GM12878 (cell line): ENCODE measurements around the gene FAM120B. TPM values are rescaled to one million over a fixed set of nuclear protein-coding genes. Genes with fewer than 3 reads are reported as not detected.

ENCODE experiments used
- ATAC-seq: fragments of 200-7000 bp; cut with Tn5 transposase; 3 replicates; pipeline ENCODE4 v1.9.1; 2020; ENCODE audit warnings: mild to moderate bottlenecking, moderate library complexity
- BruUV-seq: library from RNA; stranded (reverse); fragments of 400-500 nt; replicated peaks from 2 replicates; lab custom pipeline; 2021; lab: Mats Ljungman, UMichigan
- CTCF ChIA-PET: fragments of 300-600 bp; sonication (Branson Sonifier 250); formaldehyde crosslinking; extraction: SDS; loops from one replicate; lab custom pipeline; 2021; ENCODE audit warnings: inconsistent platforms; lab: Yijun Ruan, JAX
- POLR2A ChIA-PET: fragments of 350-600 bp; formaldehyde crosslinking; extraction: SDS; loops from one replicate; lab custom pipeline; 2021; ENCODE audit warnings: inconsistent platforms; lab: Charles Lee
- RAD21 ChIA-PET: fragments of 300-600 bp; sonication (Branson Sonifier 250); formaldehyde crosslinking; loops from one replicate; lab custom pipeline; 2023; ENCODE audit warnings: antibody characterized with exemption; ENCODE audit not compliant: unreplicated experiment; lab: Charles Lee
- SMC1A ChIA-PET: fragments of 300-600 bp; sonication (Branson Sonifier 250); formaldehyde crosslinking; loops from one replicate; lab custom pipeline; 2023; ENCODE audit not compliant: unreplicated experiment, uncharacterized antibody; lab: Charles Lee
- DNase-seq: peaks from one replicate; pipeline ENCODE4 v3.0.0-alpha.2; 2011; ENCODE audit warnings: low read depth, low spot score
- FAIRE-seq: peaks from 3 replicates; lab custom pipeline; 2011; peaks lifted over from hg19 to GRCh38; lab: Jason Lieb, UNC
- H2AFZ ChIP-seq: 2 replicates; pipeline ENCODE4 v1.6.0; 2011; ENCODE audit warnings: low read depth, low read length, control low read depth; ENCODE audit not compliant: control insufficient read depth
- H3K27ac ChIP-seq: 2 replicates; pipeline ENCODE4 v1.5.1; 2011; ENCODE audit warnings: control low read depth; ENCODE audit not compliant: control insufficient read depth, insufficient read depth
- H3K27me3 ChIP-seq, 2 experiments: replicated peaks in 1 of 2; 2 replicates each; pipeline versions ENCODE4 v1.6.0 to v1.6.1; 2011; ENCODE audit warnings: low read length in 1 of 2; ENCODE audit not compliant: control insufficient read depth in 2 of 2, insufficient read depth in 2 of 2
- H3K36me3 ChIP-seq, 2 experiments: 2 replicates each; pipeline ENCODE4 v1.5.1; 2011; ENCODE audit warnings: low read length in 1 of 2; ENCODE audit not compliant: control insufficient read depth in 2 of 2, insufficient read depth in 2 of 2
- H3K4me1 ChIP-seq: 2 replicates; pipeline ENCODE4 v1.6.1; 2011; ENCODE audit warnings: mild to moderate bottlenecking, low read length, moderate library complexity, mixed read lengths; ENCODE audit not compliant: control insufficient read depth, insufficient read depth
- H3K4me2 ChIP-seq: 2 replicates; pipeline ENCODE4 v1.6.0; 2011; ENCODE audit warnings: control low read depth; ENCODE audit not compliant: control insufficient read depth, insufficient read depth
- H3K4me3 ChIP-seq: fragments of 200-600 bp; sonication (generic); 2 replicates; pipeline ENCODE4 v1.5.1; 2016
- H3K79me2 ChIP-seq: 2 replicates; pipeline ENCODE4 v1.6.0; 2011; ENCODE audit warnings: low read length; ENCODE audit not compliant: control insufficient read depth, insufficient read depth
- H3K9ac ChIP-seq: 2 replicates; pipeline ENCODE4 v1.8.0; 2011; ENCODE audit warnings: low read length, control low read depth, mixed read lengths; ENCODE audit not compliant: control insufficient read depth, insufficient read depth
- H3K9me3 ChIP-seq: replicated peaks from 3 replicates; pipeline ENCODE4 v1.5.1; 2011; ENCODE audit warnings: mild to moderate bottlenecking, low read length; ENCODE audit not compliant: control insufficient read depth, insufficient read depth
- H4K20me1 ChIP-seq: 2 replicates; pipeline ENCODE4 v1.6.0; 2011; ENCODE audit not compliant: control insufficient read depth, insufficient read depth
- E2F8 ChIP-seq: fragments of 450-650 bp; IDR thresholded peaks from 2 replicates; pipeline ENCODE4 v1.6.1; 2018; ENCODE audit warnings: mild to moderate bottlenecking, low read depth, moderate library complexity; ENCODE audit not compliant: partially characterized antibody
- E4F1 ChIP-seq: fragments of 450-650 bp; IDR thresholded peaks from 2 replicates; pipeline ENCODE4 v1.6.1; 2018; ENCODE audit warnings: borderline replicate concordance, mild to moderate bottlenecking; ENCODE audit not compliant: partially characterized antibody
- HSF1 ChIP-seq: fragments of 150-350 bp; IDR thresholded peaks from 2 replicates; pipeline ENCODE4 v1.6.1; 2014; ENCODE audit warnings: mild to moderate bottlenecking, low read depth, low read length
- PML ChIP-seq: IDR thresholded peaks from 2 replicates; pipeline ENCODE4 v1.6.1; 2012; ENCODE audit warnings: low read length, inconsistent platforms
- RBBP5 ChIP-seq: fragments of 200-600 bp; sonication (generic); conservative IDR thresholded peaks from 2 replicates; pipeline ENCODE4 v1.6.1; 2016
- SIN3A ChIP-seq: IDR thresholded peaks from 2 replicates; pipeline ENCODE4 v1.6.1; 2012; ENCODE audit warnings: low read depth, low read length, improper control_type of control experiment
- SRF ChIP-seq, 2 experiments: IDR thresholded peaks; 2 replicates each; pipeline ENCODE4 v1.6.1; 2011; ENCODE audit warnings: low read depth in 2 of 2, low read length in 2 of 2, mild to moderate bottlenecking in 1 of 2, moderate library complexity in 1 of 2
- ZNF207 ChIP-seq: fragments of 450-650 bp; IDR thresholded peaks from 2 replicates; pipeline ENCODE4 v1.6.1; 2014; ENCODE audit warnings: antibody characterized with exemption, mild to moderate bottlenecking, borderline replicate concordance
- WGBS: methylation state at CpG from one replicate; pipeline ENCODE4 v1.1.6; 2016; ENCODE audit warnings: low lambda C conversion rate; ENCODE audit not compliant: insufficient replicate concordance, insufficient coverage; ENCODE audit errors: missing lambda C conversion rate; 5-methylcytosine and 5-hydroxymethylcytosine counted together
- in situ Hi-C: fragments of 300-500 bp; cut with MboI; formaldehyde crosslinking; loops from 9 replicates; pipeline ENCODE4 v1.14.3; 2018; ENCODE audit warnings: mixed read lengths
- intact Hi-C: fragments of 100-400 bp; cut with micrococcal nuclease; formaldehyde crosslinking; loops from one replicate; pipeline ENCODE4 v1.14.2; 2022; ENCODE audit not compliant: unreplicated experiment
- polyA plus RNA-seq, 11 experiments: library from polyadenylated mRNA; depleted of rRNA in 4 of 11; unstranded in 6 of 11; stranded (reverse) in 5 of 11; fragments of >200 nt; fragmentation: Nextera tagmentation in 4 of 11; fragmentation: Illumina TruSeq in 1 of 11; extraction: Ambion mirVana in 4 of 11; extraction: Trizol in 1 of 11; gene quantifications; 1 replicate in 1 of 11; 2 replicates in 10 of 11; pipeline versions ENCODE4 v1.2.1 to v1.2.3, GENCODE V29; 2011 to 2016; ENCODE audit warnings: inconsistent platforms in 2 of 11, missing spikeins in 2 of 11, low read depth in 1 of 11
- total RNA-seq, 4 experiments: library from RNA; depleted of rRNA in 3 of 4; stranded (reverse); fragments of >200 nt in 3 of 4; fragmentation: Illumina TruSeq in 1 of 4; extraction: Trizol in 1 of 4; gene quantifications; 2 replicates each; pipeline versions ENCODE4 v1.2.1 to v1.2.3, GENCODE V29; 2013 to 2021

The FAM120B gene
- total and polyA plus RNA-seq, 10 of the 15 experiments (the other 5 are each of a cell fraction or from before 2014, with no cell fraction given), result 3.3 to 21.6 (median 15.3) TPM

GRCh38 chr6:170449835-170450753, 143.5 kb downstream of the FAM120B start:
- POLR2A ChIA-PET, result no interaction called here
- FAIRE-seq, result no peak

More at GRCh38 chr6:170449835-170450753, 143.5 kb downstream of the FAM120B start:
- no peaks in the 10 kb centered on the region for H3K27me3 ChIP-seq
- no peaks in the 10 kb centered on the region for H3K79me2 ChIP-seq
- no peaks in the 10 kb centered on the region for H4K20me1 ChIP-seq
- no peaks in the 10 kb centered on the region for H3K36me3 ChIP-seq
- no TSS peak for BruUV-seq
- ChIA-PET CTCF (no interaction called here), RAD21 (no interaction called here), SMC1A (interaction anchor here (1.1 to 1.6 kb wide), 2 partner anchors 14 to 15 kb away, joined by 3 to 4 read pairs; no protein-coding TSS in a partner anchor)
- H3K4me3 ChIP-seq, result no peak overlapping the region
- intact Hi-C loops (no loop called here), in situ Hi-C loops (no loop called here)
- no peak overlapping the region for H2AFZ ChIP-seq
- no peak overlapping the region for H3K4me2 ChIP-seq
- no peaks in the 10 kb centered on the region for H3K4me1 ChIP-seq
- DNase-seq, result no peak
- TF ChIP-seq SIN3A, result no peak
- TF ChIP-seq SRF (IDR thresholded peaks at IDR 0.05; ENCODE audit: low read depth in 2 of 2, low read length in 2 of 2), result no peak
- no peak for TF ChIP-seq HSF1
- TF ChIP-seq PML, result no peak
- no peak for TF ChIP-seq RBBP5
- no peak for TF ChIP-seq E4F1
- no peak for TF ChIP-seq E2F8
- no peak for TF ChIP-seq ZNF207
- no peak overlapping the region for H3K27ac ChIP-seq
- 64% methylated on average over 32 of the region's 32 CpGs for WGBS
- no peak overlapping the region for H3K9ac ChIP-seq
- H3K9me3 ChIP-seq, result peaks cover 4% of the 10 kb centered on the region; the same call in 1 of the 3 replicates
- ATAC-seq, result no peak
